ENCODE results near the gene PKHD1.
A peak's percentile ranks its signal among the peaks of the same experiment; 100 is the strongest.

- TF ChIP-seq, protein P1, sequence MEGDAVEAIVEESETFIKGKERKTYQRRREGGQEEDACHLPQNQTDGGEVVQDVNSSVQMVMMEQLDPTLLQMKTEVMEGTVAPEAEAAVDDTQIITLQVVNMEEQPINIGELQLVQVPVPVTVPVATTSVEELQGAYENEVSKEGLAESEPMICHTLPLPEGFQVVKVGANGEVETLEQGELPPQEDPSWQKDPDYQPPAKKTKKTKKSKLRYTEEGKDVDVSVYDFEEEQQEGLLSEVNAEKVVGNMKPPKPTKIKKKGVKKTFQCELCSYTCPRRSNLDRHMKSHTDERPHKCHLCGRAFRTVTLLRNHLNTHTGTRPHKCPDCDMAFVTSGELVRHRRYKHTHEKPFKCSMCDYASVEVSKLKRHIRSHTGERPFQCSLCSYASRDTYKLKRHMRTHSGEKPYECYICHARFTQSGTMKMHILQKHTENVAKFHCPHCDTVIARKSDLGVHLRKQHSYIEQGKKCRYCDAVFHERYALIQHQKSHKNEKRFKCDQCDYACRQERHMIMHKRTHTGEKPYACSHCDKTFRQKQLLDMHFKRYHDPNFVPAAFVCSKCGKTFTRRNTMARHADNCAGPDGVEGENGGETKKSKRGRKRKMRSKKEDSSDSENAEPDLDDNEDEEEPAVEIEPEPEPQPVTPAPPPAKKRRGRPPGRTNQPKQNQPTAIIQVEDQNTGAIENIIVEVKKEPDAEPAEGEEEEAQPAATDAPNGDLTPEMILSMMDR (IDR thresholded peaks at IDR 0.05; ENCODE audit: low read depth, low read length): peak; percentile 63
- no peak for TF ChIP-seq POLR2A (IDR thresholded peaks at IDR 0.05; ENCODE audit: extremely low read depth, insufficient read length)
- TF ChIP-seq, protein P2, sequence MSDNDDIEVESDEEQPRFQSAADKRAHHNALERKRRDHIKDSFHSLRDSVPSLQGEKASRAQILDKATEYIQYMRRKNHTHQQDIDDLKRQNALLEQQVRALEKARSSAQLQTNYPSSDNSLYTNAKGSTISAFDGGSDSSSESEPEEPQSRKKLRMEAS (IDR thresholded peaks at IDR 0.05; ENCODE audit: low read depth, low read length): no peak
- no peak for TF ChIP-seq MYC (IDR thresholded peaks at IDR 0.05; ENCODE audit: low read depth, low read length)
Observed at GRCh38 chr6:52087498-52087999, at the start of gene PKHD1.
